Adrenal gland (tissue), 5 donors: ENCODE results near the gene DACT2.

ENCODE experiments used
- CTCF ChIP-seq, 6 experiments: fragments of 450-650 bp in 4 of 6; fragments of 200-600 bp in 2 of 6; sonication (generic) in 1 of 6; IDR thresholded peaks; 1 replicate in 5 of 6; 2 replicates in 1 of 6; pipeline versions ENCODE4 v1.5.1 to v1.8.0; 2016 to 2021; ENCODE audit warnings: antibody characterized with exemption in 6 of 6, mild to moderate bottlenecking in 2 of 6, moderate library complexity in 1 of 6
- POLR2A ChIP-seq, 2 donors: fragments of 450-650 bp; IDR thresholded peaks; one replicate each; pipeline ENCODE4 v1.6.1; 2017; ENCODE audit warnings: antibody characterized with exemption in 2 of 2, mild to moderate bottlenecking in 2 of 2, moderate library complexity in 1 of 2
- donor health status: DM: no; HTN: no; CAD: no.

- TF ChIP-seq CTCF (IDR thresholded peaks at IDR 0.05) = no peak
- TF ChIP-seq POLR2A (IDR thresholded peaks at IDR 0.05) = no peak
Measured at GRCh38 chr6:168330403-168330802, 10.8 kb upstream of the DACT2 start.
